Ishikawa (cell line): ENCODE results near the gene MRPL34.

Experiments used
- CEBPB ChIP-seq: IDR thresholded peaks from 2 replicates; pipeline ENCODE4 v1.6.1; 2012
- CREB1 ChIP-seq: IDR thresholded peaks from 2 replicates; pipeline ENCODE4 v1.6.1; 2012; ENCODE audit warnings: low read depth
- EP300 ChIP-seq: IDR thresholded peaks from 2 replicates; pipeline ENCODE4 v1.6.1; 2012; ENCODE audit warnings: borderline replicate concordance
- FOXM1 ChIP-seq: IDR thresholded peaks from 2 replicates; pipeline ENCODE4 v1.6.1; 2012; ENCODE audit warnings: low read depth, borderline replicate concordance
- MAX ChIP-seq: IDR thresholded peaks from 2 replicates; pipeline ENCODE4 v1.6.1; 2012
- NFIC ChIP-seq: IDR thresholded peaks from 2 replicates; pipeline ENCODE4 v1.6.1; 2012
- RAD21 ChIP-seq: IDR thresholded peaks from 2 replicates; pipeline ENCODE4 v1.6.1; 2012; ENCODE audit warnings: low read depth
- REST ChIP-seq: IDR thresholded peaks from 2 replicates; pipeline ENCODE4 v1.6.1; 2012; ENCODE audit warnings: low read depth, mild to moderate bottlenecking
- TAF1 ChIP-seq: IDR thresholded peaks from 2 replicates; pipeline ENCODE4 v1.6.1; 2012; ENCODE audit warnings: low read depth, mild to moderate bottlenecking
- TCF12 ChIP-seq: IDR thresholded peaks from 2 replicates; pipeline ENCODE4 v1.6.1; 2012; ENCODE audit warnings: low read depth
- USF1 ChIP-seq: IDR thresholded peaks from 2 replicates; pipeline ENCODE4 v1.6.1; 2012
- YY1 ChIP-seq: IDR thresholded peaks from 2 replicates; pipeline ENCODE4 v1.6.1; 2012; ENCODE audit warnings: low read depth

- TF ChIP-seq REST (no peak), YY1 (no peak), EP300 (no peak), NFIC (no peak), MAX (no peak), FOXM1 (no peak), RAD21 (no peak), CEBPB (no peak), USF1 (no peak), TAF1 (no peak), CREB1 (no peak), TCF12 (no peak)
Measured at GRCh38 chr19:17303940-17304267, 1.8 kb upstream of the MRPL34 start.
